GM19324 (cell line): ENCODE data around the gene ESYT2.

Experiments
- ATAC-seq: cut with Tn5 transposase; IDR thresholded peaks from one replicate; pipeline ENCODE4 v1.9.1; 2021; ENCODE audit warnings: mild to moderate bottlenecking, moderate library complexity; ENCODE audit not compliant: unreplicated experiment, low FRiP score

ESYT2 gene

GRCh38 chr7:158828133-158829020, 932 bp downstream of the ESYT2 start:
- ATAC-seq = no peak

DNA sequence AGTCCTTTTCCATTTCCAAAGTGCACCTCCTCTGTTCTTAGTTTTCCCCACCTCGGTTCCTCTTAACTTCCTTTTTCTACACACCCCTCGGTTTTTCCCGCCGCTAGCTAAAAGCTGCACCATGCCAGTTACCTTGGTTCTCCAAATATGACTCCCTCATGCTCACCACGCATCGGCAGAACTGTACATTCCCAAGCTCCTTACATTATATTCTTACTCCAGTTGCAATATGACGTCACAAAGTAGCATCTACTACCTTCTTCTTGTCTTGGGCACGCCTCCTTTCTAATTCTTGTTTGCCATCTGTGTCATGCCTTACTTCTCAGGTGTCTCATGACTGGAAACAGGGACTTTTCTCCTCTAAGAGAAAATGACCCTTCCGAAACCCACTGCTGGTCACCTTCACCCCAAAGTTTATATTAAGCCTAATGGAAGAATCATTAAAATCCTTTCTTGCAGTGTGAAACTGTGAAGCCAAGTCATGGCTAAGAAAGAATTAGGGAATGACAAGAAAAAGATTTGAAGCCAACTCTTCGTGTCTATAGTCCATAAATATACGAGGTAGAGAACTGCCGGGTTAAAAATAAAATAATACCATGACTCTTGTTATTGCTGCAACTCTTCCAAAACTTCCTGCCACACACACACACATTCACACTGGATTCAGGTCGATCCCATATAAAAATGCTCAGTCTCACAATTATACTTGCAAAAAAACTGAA, 1.7 kb downstream of the ESYT2 start:
- no peak for ATAC-seq

GRCh38 chr7:158825628-158826289, 3.5 kb downstream of the ESYT2 start:
- no peak for ATAC-seq

GRCh38 chr7:158824028-158824427, 5.3 kb downstream of the ESYT2 start:
- ATAC-seq = no peak

DNA sequence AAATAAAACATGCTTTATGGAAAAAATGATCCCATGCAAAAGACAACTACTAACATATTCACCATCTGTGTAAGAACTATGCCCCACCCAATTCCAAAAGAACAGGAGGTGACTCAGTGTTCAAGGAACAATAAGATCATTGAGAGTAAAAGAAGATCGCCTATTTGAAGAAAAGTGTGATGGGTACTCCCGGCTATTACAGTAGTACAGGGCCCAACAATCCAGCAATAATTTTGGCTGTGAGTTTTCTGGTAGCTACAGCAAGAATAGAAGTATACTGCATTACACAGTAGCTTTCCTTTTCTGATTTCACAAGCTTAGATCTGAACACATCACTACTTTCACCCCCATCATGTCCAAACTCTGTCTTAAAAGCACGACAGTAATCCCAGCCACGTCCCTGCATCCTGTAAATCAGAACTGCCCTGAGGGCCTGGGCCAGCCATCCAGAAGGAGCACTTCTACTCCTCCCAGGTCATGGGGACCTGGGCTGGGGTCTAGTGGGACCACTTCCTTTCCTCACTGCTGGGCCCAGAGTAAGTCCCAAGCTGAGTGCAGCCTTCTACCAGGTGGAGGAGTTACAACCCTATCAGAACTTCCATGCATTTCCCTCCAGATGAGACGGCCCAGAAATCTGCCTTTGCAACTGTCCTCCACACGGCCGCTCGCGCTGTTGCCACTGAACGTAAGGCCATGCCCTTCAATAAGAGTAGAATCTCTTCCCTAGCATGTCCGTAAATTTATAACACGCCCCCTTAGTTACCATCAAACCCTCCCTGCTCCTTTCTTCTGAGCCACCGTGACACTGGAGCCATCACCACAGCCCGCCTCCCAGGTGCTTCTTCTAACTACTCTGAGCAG, 7.9 kb downstream of the ESYT2 start:
- no peak for ATAC-seq

GRCh38 chr7:158820656-158821055, 8.7 kb downstream of the ESYT2 start:
- no peak for ATAC-seq

DNA sequence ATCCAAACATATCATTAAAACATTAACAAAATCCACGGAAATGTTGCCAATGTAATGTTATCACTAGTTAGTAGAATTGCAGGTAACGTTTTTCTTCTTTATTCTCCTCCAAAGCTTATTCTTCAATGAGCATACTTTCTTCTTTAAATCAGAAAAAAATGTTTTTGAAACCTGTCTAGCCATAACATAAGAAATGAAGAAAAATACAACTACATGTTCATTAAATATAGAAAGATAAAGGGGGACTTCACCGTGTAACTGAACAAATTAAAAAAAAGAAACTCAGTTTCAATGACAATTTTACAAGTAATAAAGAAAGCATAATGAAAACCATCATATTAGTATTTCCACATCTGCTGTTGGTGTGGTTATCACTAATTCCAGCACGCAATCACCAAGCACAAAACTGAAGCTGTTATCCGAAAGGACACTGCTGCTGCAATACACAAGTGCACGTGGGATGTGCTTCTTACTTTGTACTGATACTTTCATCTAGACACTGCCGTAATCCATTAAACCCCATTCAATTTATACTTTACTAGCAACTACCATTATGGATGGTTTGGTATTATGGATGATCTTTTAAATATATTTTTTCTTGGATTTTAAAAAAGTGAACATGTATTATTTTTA, 9.6 kb downstream of the ESYT2 start:
- no peak for ATAC-seq

DNA sequence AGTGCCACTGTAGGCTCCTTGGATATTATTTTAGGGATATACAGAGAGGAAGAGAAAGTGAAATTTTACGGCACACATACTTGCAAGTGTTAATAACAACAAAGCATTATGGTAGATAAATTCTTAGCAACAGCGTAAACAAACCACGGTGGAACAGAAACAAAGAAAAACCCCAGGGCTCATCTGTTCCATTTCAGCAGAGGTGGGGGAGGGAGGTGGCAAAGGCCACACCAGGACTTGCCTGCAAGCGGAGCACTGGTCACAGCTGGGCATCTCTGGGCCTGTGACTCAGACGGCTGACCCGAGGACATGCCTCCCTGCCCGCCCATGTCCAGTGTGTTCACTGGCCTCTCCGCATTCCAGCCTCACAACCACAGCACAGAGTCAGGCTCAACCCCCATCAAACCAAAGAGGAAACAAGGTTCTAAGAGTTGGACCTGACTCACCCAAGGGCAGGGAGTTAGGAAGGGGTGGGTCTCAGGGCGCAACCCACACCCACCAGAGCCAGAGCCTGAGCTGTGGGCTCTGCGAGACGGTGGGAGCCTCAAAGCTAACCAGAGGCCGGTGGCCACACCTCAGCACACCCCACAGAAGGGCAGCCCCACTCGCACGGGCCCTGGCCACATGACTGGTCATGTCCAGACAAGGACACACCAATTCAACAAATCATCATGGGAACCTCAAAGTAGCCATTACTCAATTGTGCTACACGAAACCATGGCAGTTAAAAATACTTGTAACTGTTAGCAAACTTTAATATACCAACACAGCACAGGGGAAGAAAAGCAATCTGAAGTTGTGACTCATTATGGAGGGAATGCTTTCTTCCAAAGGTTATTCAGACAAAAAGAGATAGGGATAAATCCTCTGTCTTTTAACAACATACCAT, 10.7 kb downstream of the ESYT2 start:
- peak; percentile 95 for ATAC-seq

GRCh38 chr7:158816995-158817394, 12.3 kb downstream of the ESYT2 start:
- no peak for ATAC-seq

- no peak for ATAC-seq
These were observed 13.0 kb downstream of the ESYT2 start for GRCh38 chr7:158816271-158816670.

GRCh38 chr7:158815800-158816128, 13.5 kb downstream of the ESYT2 start:
- no peak for ATAC-seq

GRCh38 chr7:158815083-158815799, 14.1 kb downstream of the ESYT2 start:
- no peak for ATAC-seq

GRCh38 chr7:158814637-158815036, 14.7 kb downstream of the ESYT2 start:
- ATAC-seq = no peak

GRCh38 chr7:158812684-158813083, 16.6 kb downstream of the ESYT2 start:
- ATAC-seq = no peak

DNA sequence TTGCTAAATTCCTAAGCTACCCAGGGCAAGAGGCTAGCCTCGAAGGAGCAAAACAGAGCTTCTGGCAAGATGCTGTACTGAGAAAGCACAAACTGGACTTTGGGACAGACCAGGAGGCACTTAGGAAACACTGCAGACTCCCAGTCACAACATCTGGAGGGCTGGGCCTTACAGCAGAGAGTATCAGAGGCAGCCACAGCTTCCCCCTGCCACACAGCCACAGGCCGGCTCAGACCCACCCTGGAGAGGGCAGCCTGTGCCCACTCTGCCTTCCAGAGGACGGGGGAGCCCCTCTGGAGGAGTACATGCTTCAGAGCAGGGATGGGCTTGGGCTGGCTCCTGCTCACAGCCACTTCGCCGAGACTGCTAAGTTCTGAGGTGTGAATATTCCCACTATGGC, 17.4 kb downstream of the ESYT2 start:
- no peak for ATAC-seq

GRCh38 chr7:158811461-158811860, 17.8 kb downstream of the ESYT2 start:
- no peak for ATAC-seq

DNA sequence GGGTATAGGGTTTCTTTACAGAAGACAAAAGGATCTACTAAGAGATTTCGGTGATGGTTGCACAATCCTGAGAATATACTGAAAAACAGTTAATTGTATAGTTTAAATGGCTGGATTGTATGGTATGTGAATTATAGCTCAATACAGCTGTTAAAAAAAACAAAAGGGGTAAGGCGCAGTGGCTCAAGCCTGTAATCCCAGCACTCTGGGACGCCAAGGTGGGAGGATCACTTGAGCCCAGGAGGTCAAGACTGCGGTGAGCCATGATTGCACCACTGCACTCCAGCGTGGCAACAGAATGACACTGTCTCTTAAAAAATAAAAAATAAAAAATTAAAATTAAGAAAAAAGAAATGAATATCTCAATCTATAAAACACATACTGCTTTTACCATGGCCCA, 18.5 kb downstream of the ESYT2 start:
- no peak for ATAC-seq

GRCh38 chr7:158809596-158809995, 19.7 kb downstream of the ESYT2 start:
- peak; percentile 79 for ATAC-seq
